Left hindlimb (tissue), 1 donor: ENCODE results near the gene CNOT6.
A peak's percentile ranks its signal among the peaks of the same experiment; 100 is the strongest.

Experiments
- DNase-seq: peaks from one replicate; pipeline ENCODE4 v3.0.0-alpha.2; 2018

Gene CNOT6

DNA sequence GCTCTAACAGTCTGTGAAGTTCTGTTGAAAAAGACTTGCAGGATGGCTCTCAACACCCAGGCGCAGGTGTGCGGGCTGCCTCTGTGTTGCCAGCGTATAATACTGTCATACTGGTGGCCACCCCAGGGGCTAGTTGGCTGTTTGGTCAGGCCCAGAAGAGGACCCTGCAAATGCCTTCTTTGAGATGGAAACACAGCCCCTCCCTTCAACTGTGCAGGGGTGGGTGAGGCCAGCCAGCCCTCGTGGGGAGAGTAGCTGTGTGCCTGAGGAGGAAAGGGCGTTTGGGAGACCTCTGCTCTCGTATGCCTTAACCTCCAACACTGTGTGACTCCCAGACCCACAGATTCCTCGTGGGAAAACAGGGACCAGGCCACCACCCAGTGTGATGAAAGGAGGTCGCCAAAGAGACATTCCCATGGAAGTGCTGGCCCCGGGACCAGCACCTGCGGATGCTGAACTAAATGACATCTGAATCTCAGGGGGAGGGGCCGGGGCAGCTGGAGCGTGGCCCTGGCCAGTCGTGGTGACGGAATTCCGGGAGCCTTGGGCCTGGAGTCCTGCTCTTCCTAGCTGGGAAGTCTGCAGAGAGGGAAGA, 108.4 kb downstream of the CNOT6 start:
- peak; percentile 11 for DNase-seq

DNA sequence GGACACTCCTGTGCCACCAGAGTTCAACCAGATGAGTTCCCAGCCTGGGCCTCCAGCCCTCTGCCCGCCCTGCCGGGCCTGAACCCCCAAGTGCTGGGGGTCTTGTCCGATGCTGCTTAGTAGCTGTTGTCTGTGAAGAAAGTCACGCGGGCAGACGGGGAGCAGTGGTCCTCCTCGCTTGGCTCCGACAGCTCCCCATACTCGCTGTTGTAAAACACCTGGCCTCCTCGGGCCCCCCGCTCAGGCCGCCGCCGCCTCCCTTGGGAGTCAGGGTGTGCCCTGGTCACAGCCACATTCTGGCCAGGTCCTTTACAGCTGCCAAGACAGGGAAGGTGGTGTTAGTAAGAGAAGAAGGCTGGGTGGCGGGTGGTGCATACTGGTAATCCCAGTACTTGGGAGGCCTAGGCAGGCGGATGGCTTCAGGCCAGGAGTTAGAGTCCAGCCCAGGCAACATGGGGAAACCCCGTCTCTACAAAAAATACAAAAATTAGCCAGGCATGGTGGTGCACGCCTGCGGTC, 109.0 kb downstream of the CNOT6 start:
- peak; percentile 22 for DNase-seq

DNA sequence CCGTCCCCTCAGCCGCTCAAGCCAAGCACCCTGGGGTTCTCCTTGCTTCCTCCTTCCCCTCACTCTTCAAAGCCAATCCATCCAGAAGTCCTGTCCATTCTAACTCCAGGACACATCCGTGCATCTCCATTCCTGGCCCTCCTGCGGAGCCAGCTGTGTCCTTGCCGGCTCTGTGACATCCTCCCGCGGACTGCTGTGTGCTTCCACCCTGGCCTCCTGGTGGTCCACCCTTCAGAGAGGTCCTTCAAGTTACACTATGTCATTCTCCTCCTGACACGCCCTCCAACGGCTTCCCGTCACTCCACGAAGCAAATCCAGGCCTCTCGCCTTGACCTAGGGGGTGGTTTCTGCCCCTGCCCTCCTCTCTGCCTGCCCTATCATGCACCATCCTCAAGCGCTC, 110.1 kb downstream of the CNOT6 start:
- no peak for DNase-seq

- DNase-seq, result peak; percentile 15
Observed at GRCh38 chr5:180605554-180606214, 111.5 kb downstream of the CNOT6 start.

DNA sequence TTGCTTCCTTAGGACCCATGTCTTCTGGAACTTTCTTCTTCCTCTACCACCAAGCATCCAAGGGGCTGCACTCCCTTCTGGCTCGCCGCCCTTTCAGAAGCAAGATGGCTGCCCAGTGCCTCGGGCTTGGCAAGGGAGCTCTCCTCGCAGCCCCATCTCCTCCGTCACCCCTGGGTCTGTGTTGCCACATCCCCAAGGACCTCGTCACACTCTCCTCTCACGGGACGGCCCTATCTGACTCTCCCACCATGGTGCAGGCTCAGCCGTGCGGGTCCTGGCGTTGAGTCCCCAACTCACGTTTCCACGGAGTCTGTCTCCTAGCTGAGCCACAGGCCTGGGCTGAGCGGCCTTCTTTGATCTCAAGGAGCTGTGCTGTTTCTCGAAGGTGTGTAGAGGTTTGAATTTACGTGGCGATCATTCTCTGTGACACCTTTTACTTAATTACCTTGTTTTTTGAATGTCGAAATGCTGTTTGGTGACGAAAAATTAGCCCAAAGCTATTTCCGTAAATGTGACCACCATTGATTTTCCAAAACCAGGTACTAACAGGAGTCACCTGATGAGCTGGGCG, 112.1 kb downstream of the CNOT6 start:
- peak; percentile 37 for DNase-seq

DNA sequence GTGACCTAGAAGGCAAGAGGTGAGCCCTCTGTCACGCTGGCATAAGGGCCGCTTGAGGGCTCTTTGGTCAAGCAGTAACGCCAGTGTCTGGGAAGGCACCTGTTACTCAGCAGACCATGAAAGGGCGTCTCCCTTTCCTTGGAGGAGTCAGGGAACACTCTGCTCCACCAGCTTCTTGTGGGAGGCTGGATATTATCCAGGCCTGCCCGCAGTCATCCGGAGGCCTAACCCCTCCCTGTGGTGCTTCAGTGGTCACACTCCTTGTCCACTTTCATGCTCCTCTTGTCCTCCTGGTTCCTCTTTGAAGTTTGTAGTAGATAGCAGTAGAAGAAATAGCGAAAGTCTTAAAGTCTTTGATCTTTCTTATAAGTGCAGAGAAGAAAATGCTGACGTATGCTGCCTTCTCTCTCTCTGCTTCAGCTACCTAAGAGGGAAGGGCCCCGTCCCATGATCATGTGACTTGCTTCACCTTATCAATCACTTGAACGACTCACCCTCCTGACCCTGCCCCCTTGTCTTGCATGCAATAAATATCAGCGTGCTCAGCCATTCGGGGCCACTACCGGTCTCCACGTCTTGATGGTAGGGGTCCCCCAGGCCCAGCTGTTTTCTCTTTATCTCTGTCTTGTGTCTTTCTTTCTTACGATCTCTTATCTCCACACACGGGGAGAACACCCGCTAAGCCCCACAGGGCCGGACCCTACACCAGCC, 113.8 kb downstream of the CNOT6 start:
- peak; percentile 25 for DNase-seq

DNA sequence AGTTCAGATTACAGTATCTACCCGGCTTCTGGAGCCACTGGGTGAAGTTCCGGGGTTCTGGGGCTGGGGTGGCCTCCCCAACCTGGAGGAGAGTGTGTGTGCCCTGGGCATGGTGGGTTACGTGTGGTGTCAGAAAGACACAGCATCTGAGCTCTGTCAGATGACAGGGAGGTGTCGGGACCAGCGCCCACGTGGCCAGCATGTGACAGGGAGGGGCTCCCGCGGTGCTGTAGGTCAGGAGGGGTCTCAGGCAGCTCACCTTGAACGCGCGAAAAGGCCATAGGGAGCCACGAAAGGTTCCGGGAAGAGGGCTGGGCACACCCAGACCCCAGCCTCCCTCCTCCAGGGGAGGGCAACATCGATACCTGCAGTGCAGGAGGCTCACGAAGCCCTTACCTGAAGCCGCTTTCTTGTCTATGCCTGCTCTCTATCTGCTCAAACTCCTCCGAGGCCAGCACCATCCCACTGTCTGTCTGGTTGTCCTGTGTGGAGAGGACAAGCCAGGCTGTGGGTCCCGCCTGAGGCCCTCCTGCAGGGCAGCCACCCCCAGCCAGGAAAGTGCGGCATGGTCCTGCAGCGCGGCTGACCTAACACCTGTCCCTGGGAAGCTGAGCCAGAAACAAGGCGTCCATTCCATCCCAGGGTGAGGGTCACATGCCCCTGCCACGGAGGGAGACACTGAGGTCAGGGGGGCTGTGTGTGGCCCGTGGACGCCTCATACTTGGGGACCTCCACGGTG, 114.6 kb downstream of the CNOT6 start:
- DNase-seq, result no peak

GRCh38 chr5:180609386-180609785, 115.2 kb downstream of the CNOT6 start:
- DNase-seq, result no peak

DNA sequence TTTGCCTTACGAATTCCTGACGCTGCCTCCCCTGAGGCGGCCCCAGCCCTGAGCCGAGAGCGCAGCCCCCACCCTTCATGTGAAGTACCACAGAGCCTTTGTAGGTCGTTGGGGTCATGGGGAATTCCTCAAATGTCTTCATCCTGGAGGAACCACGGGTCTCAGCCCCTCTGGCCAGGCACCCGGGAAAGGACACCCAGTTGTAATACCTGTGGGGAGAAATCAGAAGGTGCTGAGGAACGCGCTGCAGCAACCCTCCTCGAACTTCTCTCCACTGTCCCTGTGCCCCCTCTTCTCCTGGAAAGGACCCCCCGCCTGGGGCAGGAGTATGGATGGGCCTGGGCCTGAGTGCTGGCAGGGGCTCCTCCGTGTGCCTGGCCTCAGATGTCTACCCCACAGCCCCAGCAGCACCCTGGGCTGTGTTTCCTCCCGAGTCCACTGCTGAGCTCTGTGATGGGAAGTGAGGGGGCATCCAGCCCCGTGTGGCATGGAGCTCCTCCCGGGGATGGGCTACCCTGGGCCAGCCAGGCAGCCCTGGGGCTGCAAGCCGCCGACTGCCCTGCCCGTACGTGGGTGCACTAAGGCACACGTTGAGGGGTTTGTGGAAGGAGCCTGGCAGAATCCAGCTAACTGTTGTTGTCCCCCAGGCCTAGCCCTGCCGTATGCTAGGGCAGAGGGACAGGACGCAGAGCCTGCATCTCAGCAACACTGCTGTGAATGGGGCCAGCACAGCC, 115.8 kb downstream of the CNOT6 start:
- DNase-seq, result no peak

DNA sequence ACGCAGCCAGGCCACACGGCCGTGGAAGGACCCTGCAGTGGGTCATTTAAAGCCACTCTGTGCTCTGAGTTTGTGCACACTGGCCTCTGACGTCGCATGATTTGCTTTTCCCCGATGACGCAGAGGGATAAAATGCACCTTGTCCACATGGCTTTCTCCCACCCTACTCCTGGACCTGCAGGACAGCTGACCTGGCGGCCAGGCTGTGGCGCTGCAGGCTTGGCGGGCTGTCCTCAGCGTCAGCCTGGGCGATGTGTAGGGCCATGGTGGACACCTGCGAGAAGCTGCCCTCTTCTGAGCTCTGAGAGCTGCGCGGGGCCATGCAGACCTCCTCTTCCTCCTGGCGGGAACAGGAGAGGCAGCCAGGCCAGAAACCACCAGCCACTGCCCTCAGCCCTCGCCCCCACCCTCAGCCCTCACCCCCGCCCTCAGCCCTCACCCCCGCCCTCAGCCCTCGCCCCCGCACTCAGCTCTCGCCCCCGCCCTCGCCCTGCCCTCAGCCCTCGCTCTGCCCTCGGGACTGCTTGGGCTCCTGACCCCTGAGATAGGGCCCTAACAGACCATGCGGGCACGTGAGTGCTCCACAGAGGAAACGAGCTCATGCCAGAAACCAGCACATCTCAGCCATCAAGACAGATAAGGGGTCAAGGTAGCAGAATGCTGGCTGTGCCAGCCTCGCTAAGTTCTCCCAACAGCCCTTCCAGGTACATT, 117.1 kb downstream of the CNOT6 start:
- DNase-seq, result no peak

GRCh38 chr5:180612683-180613082, 118.5 kb downstream of the CNOT6 start:
- DNase-seq, result no peak

DNA sequence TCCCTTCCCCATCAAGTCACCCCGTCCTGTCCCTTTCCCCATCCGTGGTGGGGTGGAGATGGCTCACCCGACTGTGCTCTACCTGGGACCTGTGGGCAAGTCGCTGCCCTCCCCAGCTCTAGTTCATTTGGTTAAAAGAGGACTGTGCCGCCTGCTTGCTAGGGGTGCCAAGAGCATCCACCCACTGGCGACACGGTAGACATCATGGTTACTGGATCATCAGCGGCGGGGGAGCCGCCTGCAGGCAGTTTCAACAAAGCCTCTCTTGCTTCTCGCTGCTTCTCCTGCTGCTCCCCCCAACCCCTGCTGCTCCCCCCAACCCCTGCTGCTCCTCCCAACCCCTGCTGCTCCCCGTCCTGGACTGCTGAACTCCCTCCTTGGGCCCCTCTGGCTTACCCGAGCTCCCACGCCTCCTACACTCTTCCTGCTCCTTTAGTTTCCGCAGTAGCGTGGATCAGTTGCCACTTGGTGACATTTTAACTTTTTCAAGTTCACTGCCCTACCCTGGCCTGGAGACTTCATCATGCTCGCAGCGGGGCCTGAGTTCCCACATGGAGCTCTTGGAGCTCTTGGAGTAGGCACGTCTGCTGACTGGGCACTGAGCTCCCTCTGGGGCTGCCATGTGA, 119.1 kb downstream of the CNOT6 start:
- no peak for DNase-seq

GRCh38 chr5:180613814-180614188, 119.6 kb downstream of the CNOT6 start:
- no peak for DNase-seq

DNA sequence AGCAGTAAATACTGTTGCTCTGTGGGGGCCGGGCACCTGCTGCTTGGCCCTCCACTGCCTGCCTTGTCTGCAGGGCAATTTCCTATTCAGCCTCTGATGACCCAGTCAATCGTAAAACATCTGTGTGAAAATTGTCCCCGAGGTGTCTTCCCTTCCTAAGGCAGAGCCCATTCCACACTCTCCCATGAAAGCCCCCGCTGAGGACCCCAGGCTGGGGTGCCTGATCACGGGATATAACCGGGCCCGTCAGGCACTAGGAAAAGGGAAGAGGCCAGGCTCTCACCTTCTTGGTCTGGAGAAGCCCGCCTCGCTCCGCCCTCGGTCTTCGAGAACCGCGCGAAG, 124.3 kb downstream of the CNOT6 start:
- DNase-seq, result no peak

- peak; percentile 72 for DNase-seq
Observed at GRCh38 chr5:180618829-180619562, 124.8 kb downstream of the CNOT6 start.

DNA sequence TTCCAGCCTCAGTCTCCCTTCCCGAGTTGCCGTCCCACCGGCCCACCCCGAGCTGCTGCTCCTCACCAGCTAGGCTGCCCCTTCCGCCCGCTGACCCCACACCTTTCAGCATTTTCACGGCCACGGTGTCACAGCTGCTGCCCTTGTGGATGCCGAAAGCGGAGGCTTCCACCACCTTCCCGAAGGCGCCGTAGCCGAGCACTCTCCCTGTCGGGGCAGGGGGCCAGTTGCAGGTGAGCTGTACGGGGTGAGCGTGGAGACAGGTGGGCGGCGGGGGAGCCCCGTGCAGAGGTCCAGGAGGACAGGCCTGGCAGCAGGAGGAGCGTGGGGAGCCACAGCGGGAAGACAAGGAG, 125.4 kb downstream of the CNOT6 start:
- DNase-seq, result no peak

DNA sequence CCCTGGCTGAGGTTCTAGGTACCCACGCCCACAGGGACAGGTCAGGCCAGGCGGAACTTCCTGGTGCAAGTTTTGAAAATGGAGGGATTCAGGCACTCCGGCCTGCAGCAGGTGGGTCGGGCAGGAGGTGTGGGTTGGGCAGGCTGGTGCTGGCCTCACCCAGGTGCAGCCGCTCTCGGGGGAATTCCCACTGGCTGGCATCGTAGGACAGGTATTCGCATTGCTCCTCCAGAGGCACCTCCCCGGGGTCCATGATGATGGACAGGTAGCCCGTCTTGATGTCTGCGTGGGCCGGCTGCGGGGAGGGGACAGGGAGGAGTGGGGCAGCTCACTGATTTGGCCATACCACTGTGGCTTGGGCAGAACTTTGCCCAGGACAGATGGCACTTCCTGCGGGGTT, 125.8 kb downstream of the CNOT6 start:
- no peak for DNase-seq

GRCh38 chr5:180621311-180621710, 127.1 kb downstream of the CNOT6 start:
- no peak for DNase-seq

- DNase-seq, result no peak
Observed at GRCh38 chr5:180622910-180623309, 128.7 kb downstream of the CNOT6 start.

GRCh38 chr5:180623411-180623834, 129.2 kb downstream of the CNOT6 start:
- no peak for DNase-seq

GRCh38 chr5:180623844-180624243, 129.7 kb downstream of the CNOT6 start:
- DNase-seq, result no peak
